Activated naive CD8-positive, alpha-beta T cell treated with anti-CD3 and anti-CD28 coated beads, Interleukin-2, amount 10 ng/mL, durations not matched to agents 7 days and 5 days (primary cell): ENCODE results near the gene PXDC1. TPM values are rescaled to one million over a fixed set of nuclear protein-coding genes. Genes with fewer than 3 reads are reported as not detected.

Experiments used
- ATAC-seq: fragments of 150-1000 bp; cut with Tn5 transposase; one replicate; pipeline ENCODE4 v1.10.0; 2021; ENCODE audit warnings: low read depth, moderate library complexity
- POLR2A ChIA-PET: fragments of 350-600 bp; sonication (Branson Sonifier 250); formaldehyde crosslinking; loops from one replicate; lab custom pipeline; 2021; ENCODE audit warnings: antibody characterized with exemption; lab: Charles Lee
- DNase-seq: peaks from one replicate; pipeline ENCODE4 v3.0.0; 2021
- H3K27ac Mint-ChIP-seq: one replicate; pipeline ENCODE4 v1.8.0; 2022; ENCODE audit warnings: mild to moderate bottlenecking, mixed read lengths
- H3K27me3 Mint-ChIP-seq: one replicate; pipeline ENCODE4 v1.8.0; 2022; ENCODE audit warnings: mild to moderate bottlenecking, moderate library complexity, mixed read lengths
- H3K36me3 Mint-ChIP-seq: one replicate; pipeline ENCODE4 v1.8.0; 2021; ENCODE audit warnings: mild to moderate bottlenecking, mixed read lengths
- H3K4me1 Mint-ChIP-seq: one replicate; pipeline ENCODE4 v1.8.0; 2021; ENCODE audit warnings: mixed read lengths
- H3K4me3 Mint-ChIP-seq: one replicate; pipeline ENCODE4 v1.8.0; 2022; ENCODE audit warnings: mild to moderate bottlenecking, moderate library complexity, mixed read lengths
- H3K9me3 Mint-ChIP-seq: one replicate; pipeline ENCODE4 v1.8.0; 2021; ENCODE audit warnings: mixed read lengths
- total RNA-seq, 2 experiments: library from RNA; stranded (reverse); gene quantifications; one replicate each; pipeline ENCODE4 v1.2.3, GENCODE V29; 2021

PXDC1 gene
- total RNA-seq, 2 experiments from 2014 or later = 0.31 to 0.33 TPM

DNA sequence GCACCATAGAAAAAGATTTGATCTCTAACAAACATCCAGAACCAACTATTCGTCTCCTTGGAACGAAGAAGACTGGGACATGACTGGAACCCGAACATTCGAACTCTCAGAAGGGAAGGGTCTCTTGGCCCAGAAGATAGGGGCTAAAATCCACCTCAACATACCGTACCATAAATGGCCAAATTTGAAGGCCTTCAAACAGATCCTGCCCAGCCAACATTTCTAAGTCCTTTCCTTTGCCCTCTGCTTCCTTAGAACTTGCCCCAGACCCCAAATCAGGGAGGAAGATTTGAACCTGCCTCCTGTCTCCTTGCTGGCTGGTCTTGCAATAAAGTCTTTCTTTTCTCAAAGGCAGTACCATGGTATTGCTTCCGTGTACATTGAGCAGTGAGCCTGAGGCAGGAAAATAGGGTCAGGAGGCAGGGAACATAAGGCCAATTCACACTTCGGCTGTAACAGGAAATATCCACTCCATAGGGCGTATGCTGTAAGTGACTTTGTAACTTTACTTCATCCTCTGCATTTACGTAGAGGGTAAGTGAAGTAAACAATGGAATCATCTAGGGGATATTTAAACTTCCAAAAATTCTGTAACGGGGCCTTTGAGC lies 1.8 kb upstream of the PXDC1 start:
- peaks cover 41% of the 10 kb centered on the region for H3K27me3 Mint-ChIP-seq
- no peaks in the 10 kb centered on the region for H3K4me1 Mint-ChIP-seq
- DNase-seq (no peak), ATAC-seq (no peak)
- no peak overlapping the region for H3K4me3 Mint-ChIP-seq
- POLR2A ChIA-PET = no interaction called here
- H3K9me3 Mint-ChIP-seq = no peaks in the 10 kb centered on the region
- H3K36me3 Mint-ChIP-seq = no peaks in the 10 kb centered on the region
- H3K27ac Mint-ChIP-seq = no peak overlapping the region

GRCh38 chr6:3752531-3753227 lies 1.2 kb upstream of the PXDC1 start:
- Mint-ChIP-seq H3K4me1 (no peaks in the 10 kb centered on the region), H3K36me3 (no peaks in the 10 kb centered on the region), H3K4me3 (peak overlapping the region; percentile 54), H3K27me3 (peaks cover 45% of the 10 kb centered on the region), H3K9me3 (no peaks in the 10 kb centered on the region), H3K27ac (no peak overlapping the region)
- POLR2A ChIA-PET = no interaction called here
- DNase-seq = no peak
- no peak for ATAC-seq

DNA sequence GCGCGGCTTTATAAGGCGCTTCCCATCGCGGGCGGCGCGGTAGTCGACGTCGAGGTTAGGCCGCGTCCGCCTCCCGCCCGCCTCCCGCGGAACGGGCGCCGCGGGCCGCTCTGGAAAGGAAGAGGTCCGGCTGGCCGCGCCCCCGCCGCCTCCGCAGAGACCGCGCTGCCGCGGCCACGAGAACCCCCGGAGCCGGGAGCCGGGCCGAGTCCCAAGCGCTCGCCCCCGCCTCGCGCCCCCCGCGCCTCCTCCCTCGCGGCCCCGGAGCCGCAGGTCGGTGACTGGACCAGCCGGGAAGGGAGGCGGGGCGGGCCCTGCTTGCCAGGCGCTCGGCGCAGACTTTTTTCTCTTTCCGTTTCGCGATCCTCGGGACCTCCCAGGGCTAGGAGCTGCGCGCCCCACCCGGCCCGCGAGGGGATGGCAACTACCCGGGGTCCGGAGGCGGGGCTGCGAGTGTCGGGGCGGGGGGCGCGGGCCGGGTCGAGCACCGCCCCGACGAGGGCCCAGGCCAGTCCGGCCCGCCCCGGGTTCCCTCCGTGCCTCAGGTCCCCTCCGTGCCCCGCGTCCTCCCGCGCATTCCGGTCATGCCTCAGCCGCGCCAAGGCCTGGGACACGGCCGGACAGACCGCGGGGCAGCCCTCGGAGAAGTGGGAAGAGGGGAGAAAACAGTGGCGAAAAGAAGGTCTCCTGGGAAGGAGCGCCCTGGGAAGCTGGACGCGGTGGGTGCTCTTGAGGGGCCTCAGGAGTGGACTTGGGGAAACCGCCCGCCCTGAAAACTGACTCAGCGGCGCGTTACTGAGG lies 417 bp upstream of the PXDC1 start:
- Mint-ChIP-seq H3K4me1 (no peaks in the 10 kb centered on the region), H3K9me3 (no peaks in the 10 kb centered on the region), H3K27me3 (peaks cover 48% of the 10 kb centered on the region), H3K36me3 (no peaks in the 10 kb centered on the region), H3K27ac (no peak overlapping the region), H3K4me3 (peak overlapping the region; percentile 22)
- POLR2A ChIA-PET = no interaction called here
- DNase-seq = peak; percentile 71
- ATAC-seq = peak; percentile 71

DNA sequence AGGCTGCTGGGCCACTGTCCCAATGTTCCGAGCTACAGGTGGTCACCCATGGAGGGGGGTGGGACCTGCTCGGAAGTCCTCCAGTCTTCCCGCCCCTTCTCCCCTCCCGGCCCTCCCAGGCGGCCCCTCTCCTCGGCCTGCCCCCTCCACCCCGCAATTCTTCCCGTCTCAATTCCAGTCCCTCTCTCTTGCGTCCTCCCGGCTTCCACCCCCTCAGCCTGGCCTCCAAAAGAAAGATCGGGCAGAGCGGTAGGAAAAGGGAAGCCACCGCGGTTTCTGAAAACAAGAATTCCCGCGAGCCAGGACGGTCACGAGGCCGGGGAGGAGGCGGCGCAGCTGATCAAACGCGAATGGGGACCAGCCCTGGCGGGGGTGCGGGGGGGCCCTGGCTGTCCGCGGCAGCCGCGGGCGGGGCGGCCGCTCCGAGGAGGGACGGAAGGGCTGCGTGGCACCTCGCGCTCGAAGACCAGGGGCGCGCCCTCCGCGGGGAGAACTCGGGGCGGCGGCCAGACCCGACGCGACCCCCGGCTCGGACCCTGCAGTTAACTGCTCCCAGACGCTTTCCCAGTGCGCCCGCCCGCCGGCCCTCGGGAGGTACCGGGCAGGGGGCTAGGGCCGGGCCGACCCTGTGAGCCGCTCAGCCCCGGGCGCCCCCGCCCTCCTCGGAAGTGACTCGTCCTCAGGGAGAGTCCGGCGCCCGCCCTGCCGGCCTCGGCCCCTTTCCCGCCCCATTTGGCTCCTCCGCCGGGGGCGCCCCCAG lies 1.0 kb downstream of the PXDC1 start:
- POLR2A ChIA-PET = no interaction called here
- ATAC-seq (peak; percentile 9), DNase-seq (no peak)
- Mint-ChIP-seq H3K27me3 (peaks cover 45% of the 10 kb centered on the region), H3K36me3 (no peaks in the 10 kb centered on the region), H3K4me3 (peak overlapping the region; percentile 17), H3K4me1 (peaks cover 4% of the 10 kb centered on the region), H3K9me3 (no peaks in the 10 kb centered on the region), H3K27ac (no peak overlapping the region)

DNA sequence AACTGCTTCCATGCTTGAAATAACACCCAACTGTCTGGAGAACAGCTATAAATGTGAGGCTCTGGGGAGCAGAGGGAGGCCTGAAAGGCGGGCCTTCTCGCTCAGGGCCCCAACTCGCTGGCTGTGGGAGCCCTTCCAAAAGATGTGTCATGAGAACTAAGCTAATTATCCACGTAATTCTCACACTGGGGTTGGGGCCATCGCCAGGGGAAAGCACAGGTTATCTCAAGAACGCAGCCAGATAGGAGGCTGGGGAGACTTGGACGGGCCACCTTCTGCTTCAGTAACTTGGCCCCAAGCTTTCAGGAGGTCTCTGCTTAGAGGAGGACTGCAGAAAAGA lies 1.6 kb downstream of the PXDC1 start:
- no peak for DNase-seq
- H3K4me3 Mint-ChIP-seq = peak overlapping the region; percentile 17
- H3K4me1 Mint-ChIP-seq = peaks cover 4% of the 10 kb centered on the region
- H3K9me3 Mint-ChIP-seq = no peaks in the 10 kb centered on the region
- POLR2A ChIA-PET = no interaction called here
- H3K27me3 Mint-ChIP-seq = peaks cover 42% of the 10 kb centered on the region
- H3K36me3 Mint-ChIP-seq = no peaks in the 10 kb centered on the region
- no peak for ATAC-seq
- H3K27ac Mint-ChIP-seq = no peak overlapping the region

- DNase-seq = no peak
These were observed 2.3 kb downstream of the PXDC1 start for GRCh38 chr6:3749067-3749841.

DNA sequence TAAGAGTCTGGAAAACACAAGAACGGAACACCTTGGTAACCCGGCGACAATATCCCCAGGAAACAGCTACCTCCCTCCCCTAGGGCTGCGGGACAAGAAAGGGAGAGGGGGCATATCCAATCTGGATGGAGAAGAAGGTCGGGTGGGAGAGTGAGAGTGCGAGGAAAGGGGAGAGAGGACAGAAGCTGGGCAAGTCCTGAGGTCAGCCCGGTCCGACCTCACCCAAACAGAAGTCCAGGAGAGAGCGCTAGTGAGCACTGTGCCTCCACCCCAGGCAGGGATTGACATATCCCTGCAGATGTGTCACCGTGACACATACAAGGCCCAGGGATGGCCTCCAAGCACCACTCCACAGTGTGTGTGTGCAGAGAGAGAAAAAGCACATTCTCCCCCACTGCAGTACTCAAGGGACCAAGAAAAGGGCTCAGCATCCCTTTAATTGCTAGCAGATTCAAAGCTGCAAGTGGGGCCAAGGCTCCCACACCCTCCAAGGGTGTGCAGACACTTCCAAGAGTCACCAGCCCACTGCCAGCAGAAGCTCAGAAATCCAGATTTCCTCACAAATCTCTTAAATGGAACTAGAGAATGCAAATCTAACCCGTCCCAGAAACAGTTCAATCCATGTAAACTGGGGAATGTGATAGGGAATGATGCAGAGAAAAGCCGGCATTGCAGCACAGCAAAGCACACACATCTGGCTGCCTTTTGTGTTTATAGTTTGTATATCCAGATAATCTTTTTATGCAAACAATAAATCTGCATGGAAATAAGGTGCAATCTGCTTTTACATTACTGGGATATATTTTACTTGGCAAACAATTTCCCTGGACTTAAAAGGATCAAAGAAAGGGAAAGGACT lies 3.1 kb downstream of the PXDC1 start:
- Mint-ChIP-seq H3K27ac (no peak overlapping the region), H3K27me3 (peaks cover 31% of the 10 kb centered on the region), H3K36me3 (no peaks in the 10 kb centered on the region), H3K4me3 (no peak overlapping the region), H3K4me1 (peaks cover 4% of the 10 kb centered on the region), H3K9me3 (no peaks in the 10 kb centered on the region)
- POLR2A ChIA-PET = no interaction called here
- no peak for DNase-seq
- ATAC-seq = peak; percentile 26

More at GRCh38 chr6:3749067-3749841, 2.3 kb downstream of the PXDC1 start:
- H3K4me1 Mint-ChIP-seq = peaks cover 4% of the 10 kb centered on the region
- POLR2A ChIA-PET = no interaction called here
- no peak overlapping the region for H3K27ac Mint-ChIP-seq
- no peaks in the 10 kb centered on the region for H3K36me3 Mint-ChIP-seq
- no peaks in the 10 kb centered on the region for H3K9me3 Mint-ChIP-seq
- H3K4me3 Mint-ChIP-seq = no peak overlapping the region
- no peak for ATAC-seq
- H3K27me3 Mint-ChIP-seq = peaks cover 39% of the 10 kb centered on the region

DNA sequence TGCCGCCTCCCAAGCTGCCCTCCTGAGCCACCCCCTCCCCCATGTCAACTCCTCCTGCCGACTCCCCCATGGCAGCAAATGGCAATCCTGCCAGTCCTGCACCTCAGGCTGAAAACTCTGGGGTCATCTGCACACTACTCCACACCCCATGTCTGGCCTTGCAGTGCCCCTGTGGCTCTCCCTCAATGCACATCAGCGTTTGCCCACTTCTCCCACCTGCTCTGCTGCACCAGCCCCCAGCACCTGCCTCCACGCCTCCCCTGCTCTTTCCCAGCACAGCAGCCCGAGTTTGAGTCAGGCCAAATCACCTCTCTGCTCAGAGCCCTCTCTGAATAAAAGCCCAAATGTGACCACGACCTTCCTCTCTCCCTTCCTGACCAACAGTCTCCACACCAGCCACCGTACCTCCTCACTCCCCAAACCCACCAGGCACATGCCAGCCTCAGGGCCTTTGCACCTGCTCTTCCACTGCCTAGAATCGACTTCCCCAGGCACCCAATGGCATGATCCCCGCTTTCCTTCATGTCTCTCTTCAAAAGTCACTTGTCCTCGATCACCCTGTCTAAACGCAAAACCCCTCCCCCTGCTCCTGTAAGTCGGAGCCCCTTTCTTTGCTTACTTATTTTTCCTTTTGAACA lies 4.3 kb downstream of the PXDC1 start:
- no peaks in the 10 kb centered on the region for H3K9me3 Mint-ChIP-seq

DNA sequence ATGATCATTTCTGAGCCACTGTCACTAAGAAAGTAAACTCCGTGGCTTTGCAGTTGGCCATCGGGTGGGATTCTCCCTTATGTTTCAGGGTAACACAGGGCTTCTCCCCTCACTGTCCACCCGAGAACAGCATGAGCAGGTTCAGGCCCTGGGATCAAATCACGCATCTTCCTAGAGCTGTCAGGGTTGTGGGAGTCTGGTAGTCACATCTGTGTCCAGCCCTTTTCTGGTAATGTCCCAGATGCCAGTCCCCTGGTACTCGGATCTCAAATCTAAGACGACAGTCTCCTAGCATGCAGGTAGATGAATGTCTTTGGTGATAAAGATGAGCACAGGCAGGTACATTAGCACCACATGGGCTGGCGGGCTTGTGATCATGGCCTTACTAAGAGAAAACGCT lies 4.8 kb downstream of the PXDC1 start:
- ATAC-seq (no peak), DNase-seq (no peak)
- POLR2A ChIA-PET = no interaction called here
- H3K4me1 Mint-ChIP-seq = peaks cover 13% of the 10 kb centered on the region
- H3K27ac Mint-ChIP-seq = no peak overlapping the region
- H3K36me3 Mint-ChIP-seq = no peaks in the 10 kb centered on the region
- H3K9me3 Mint-ChIP-seq = no peaks in the 10 kb centered on the region
- H3K4me3 Mint-ChIP-seq = no peak overlapping the region
- H3K27me3 Mint-ChIP-seq = peaks cover 27% of the 10 kb centered on the region

More for the DNA sequence above, 4.3 kb downstream of the PXDC1 start:
- Mint-ChIP-seq H3K27me3 (peaks cover 23% of the 10 kb centered on the region), H3K36me3 (no peaks in the 10 kb centered on the region), H3K27ac (no peak overlapping the region), H3K4me1 (peaks cover 13% of the 10 kb centered on the region), H3K4me3 (no peak overlapping the region)
- ATAC-seq = no peak
- POLR2A ChIA-PET = no interaction called here
- DNase-seq = no peak

- POLR2A ChIA-PET = no interaction called here
- Mint-ChIP-seq H3K36me3 (no peaks in the 10 kb centered on the region), H3K27me3 (peaks cover 31% of the 10 kb centered on the region), H3K4me3 (no peak overlapping the region), H3K9me3 (no peaks in the 10 kb centered on the region), H3K27ac (no peak overlapping the region), H3K4me1 (peaks cover 13% of the 10 kb centered on the region)
- DNase-seq (no peak), ATAC-seq (no peak)
These were observed 5.3 kb downstream of the PXDC1 start for GRCh38 chr6:3746119-3746691.

DNA sequence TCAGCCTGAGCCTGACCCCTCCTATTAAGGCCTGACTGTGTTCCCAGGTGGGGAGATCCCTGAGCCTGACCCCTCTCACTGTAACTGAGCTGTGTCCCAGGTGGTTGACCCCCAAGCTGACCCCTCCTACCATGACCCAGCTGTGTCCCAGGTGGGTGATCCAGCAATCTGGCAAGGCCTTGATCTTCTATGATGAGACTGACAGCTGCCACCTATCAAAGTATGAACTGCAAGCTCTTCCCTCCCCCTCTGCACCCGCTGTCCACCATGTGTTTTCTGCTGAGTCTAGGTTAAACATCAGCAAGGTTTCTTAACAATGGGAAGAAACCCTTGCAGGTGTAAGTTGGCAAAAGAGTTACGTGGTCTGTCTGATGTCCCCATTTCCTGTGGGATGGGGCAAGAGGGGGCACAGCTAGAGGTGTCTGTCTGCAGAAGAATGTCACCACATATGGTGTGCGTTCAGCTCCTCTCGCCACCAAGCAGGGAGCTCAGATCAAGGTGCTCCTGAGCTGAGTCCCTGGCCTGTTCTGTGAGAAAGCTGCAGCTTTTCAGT lies 5.9 kb downstream of the PXDC1 start:
- H3K27ac Mint-ChIP-seq = no peak overlapping the region
- DNase-seq (no peak), ATAC-seq (no peak)
- no peaks in the 10 kb centered on the region for H3K36me3 Mint-ChIP-seq
- no peaks in the 10 kb centered on the region for H3K9me3 Mint-ChIP-seq
- H3K4me3 Mint-ChIP-seq = no peak overlapping the region
- POLR2A ChIA-PET = no interaction called here
- H3K27me3 Mint-ChIP-seq = peaks cover 36% of the 10 kb centered on the region
- peaks cover 13% of the 10 kb centered on the region for H3K4me1 Mint-ChIP-seq
